Prostate gland (tissue), 2 donors: Measurements from ENCODE around the gene IFNGR1. TPM values are rescaled to one million over a fixed set of nuclear protein-coding genes. Genes with fewer than 3 reads are reported as not detected.

Experiments
- DNase-seq: peaks from one replicate; pipeline ENCODE4 v3.0.0-alpha.2; 2019; ENCODE audit warnings: low spot score
- H3K27ac ChIP-seq, 2 donors: fragments of 200-600 bp; sonication (generic); 2 replicates each; pipeline ENCODE4 v1.5.1; 2017 to 2019
- H3K27me3 ChIP-seq: fragments of 200-600 bp; sonication (generic); replicated peaks from 2 replicates; pipeline ENCODE4 v1.5.1; 2019; ENCODE audit not compliant: insufficient read depth
- H3K36me3 ChIP-seq, 2 donors: fragments of 200-600 bp; sonication (generic); 1 replicate in 1 of 2; 2 replicates in 1 of 2; pipeline versions ENCODE4 v1.5.1 to v1.8.1; 2017 to 2019
- H3K4me1 ChIP-seq: fragments of 200-600 bp; sonication (generic); replicated peaks from 2 replicates; pipeline ENCODE4 v1.5.1; 2019
- H3K4me3 ChIP-seq, 2 donors: fragments of 200-600 bp; sonication (generic); 2 replicates each; pipeline ENCODE4 v1.5.1; 2017 to 2019
- H3K9me3 ChIP-seq: fragments of 200-600 bp; sonication (generic); 2 replicates; pipeline ENCODE4 v1.5.1; 2017
- CTCF ChIP-seq, 4 experiments: fragments of 200-600 bp in 2 of 4; fragments of 450-650 bp in 2 of 4; sonication (generic) in 2 of 4; IDR thresholded peaks; 1 replicate in 3 of 4; 2 replicates in 1 of 4; pipeline ENCODE4 v1.5.1; 2016 to 2019; ENCODE audit warnings: antibody characterized with exemption in 4 of 4, mild to moderate bottlenecking in 2 of 4, moderate library complexity in 2 of 4
- POLR2A ChIP-seq: fragments of 450-650 bp; IDR thresholded peaks from one replicate; pipeline ENCODE4 v1.6.1; 2016; ENCODE audit warnings: antibody characterized with exemption, mild to moderate bottlenecking
- POLR2AphosphoS5 ChIP-seq: sonication (generic); formaldehyde crosslinking; IDR thresholded peaks from one replicate; pipeline ENCODE4 v1.6.1; 2017; ENCODE audit warnings: antibody characterized with exemption
- WGBS: methylation state at CpG from one replicate; pipeline ENCODE4 v1.1.5; 2018; 5-methylcytosine and 5-hydroxymethylcytosine counted together
- intact Hi-C: fragments of 100-400 bp; cut with DNase I; formaldehyde crosslinking; loops from one replicate; pipeline ENCODE4 v1.14.2; 2022
- total RNA-seq, 2 donors: library from RNA; depleted of rRNA; stranded (reverse); fragments of >200 nt; gene quantifications; one replicate each; pipeline ENCODE4 v1.1.0, GENCODE V29; 2016

IFNGR1 gene
- total RNA-seq, 2 donors from 2014 or later = 65.3 to 93.7 TPM

GRCh38 chr6:137188855-137189254, 30.3 kb downstream of the IFNGR1 start:
- Histone ChIP-seq H3K4me3 (no peak overlapping the region), H3K27me3 (no peaks in the 10 kb centered on the region), H3K27ac (no peak overlapping the region), H3K36me3 (no peaks in the 10 kb centered on the region), H3K9me3 (no peaks in the 10 kb centered on the region), H3K4me1 (no peaks in the 10 kb centered on the region)
- 95% methylated on average over 5 of the region's 5 CpGs for WGBS
- no peak for DNase-seq
- intact Hi-C loops = no loop called here
- TF ChIP-seq POLR2A = no peak
- no peak for TF ChIP-seq CTCF (IDR thresholded peaks at IDR 0.05)
- TF ChIP-seq POLR2AphosphoS5 = no peak

GRCh38 chr6:137185290-137185689, 33.9 kb downstream of the IFNGR1 start:
- Histone ChIP-seq H3K27ac (no peak overlapping the region), H3K9me3 (no peaks in the 10 kb centered on the region), H3K36me3 (no peaks in the 10 kb centered on the region), H3K27me3 (no peaks in the 10 kb centered on the region), H3K4me1 (no peaks in the 10 kb centered on the region), H3K4me3 (no peak overlapping the region)
- TF ChIP-seq POLR2A (no peak), POLR2AphosphoS5 (no peak), CTCF (IDR thresholded peaks at IDR 0.05) (no peak)
- DNase-seq = no peak
- intact Hi-C loops = no loop called here
- WGBS = 95% methylated on average over 3 of the region's 3 CpGs

GRCh38 chr6:137182654-137183073, 36.5 kb downstream of the IFNGR1 start:
- H3K4me1 ChIP-seq = no peaks in the 10 kb centered on the region
- H3K36me3 ChIP-seq = no peaks in the 10 kb centered on the region
- no peak overlapping the region for H3K27ac ChIP-seq
- no peak for DNase-seq
- no peaks in the 10 kb centered on the region for H3K9me3 ChIP-seq
- intact Hi-C loops = no loop called here
- H3K4me3 ChIP-seq = no peak overlapping the region
- H3K27me3 ChIP-seq = no peaks in the 10 kb centered on the region
- no peak for TF ChIP-seq CTCF (IDR thresholded peaks at IDR 0.05)
- TF ChIP-seq POLR2AphosphoS5 = no peak
- no peak for TF ChIP-seq POLR2A

GRCh38 chr6:137181891-137182653, 37.1 kb downstream of the IFNGR1 start:
- TF ChIP-seq POLR2A = no peak
- no peak for TF ChIP-seq CTCF (IDR thresholded peaks at IDR 0.05)
- TF ChIP-seq POLR2AphosphoS5 = no peak
- Histone ChIP-seq H3K4me1 (no peaks in the 10 kb centered on the region), H3K36me3 (no peaks in the 10 kb centered on the region), H3K4me3 (no peak overlapping the region), H3K27ac (no peak overlapping the region), H3K9me3 (no peaks in the 10 kb centered on the region), H3K27me3 (no peaks in the 10 kb centered on the region)
- intact Hi-C loops = no loop called here
- no peak for DNase-seq
- WGBS = 92% methylated on average over 3 of the region's 3 CpGs

GRCh38 chr6:137177611-137178010, 41.6 kb downstream of the IFNGR1 start:
- Histone ChIP-seq H3K9me3 (no peaks in the 10 kb centered on the region), H3K27me3 (no peaks in the 10 kb centered on the region), H3K4me1 (no peaks in the 10 kb centered on the region), H3K36me3 (no peaks in the 10 kb centered on the region), H3K27ac (no peak overlapping the region), H3K4me3 (no peak overlapping the region)
- 100% methylated on average over 1 of the region's 1 CpG for WGBS
- no peak for DNase-seq
- TF ChIP-seq POLR2A (no peak), CTCF (IDR thresholded peaks at IDR 0.05) (no peak), POLR2AphosphoS5 (no peak)
- intact Hi-C loops = no loop called here
